Mononuclear cell (primary cell): ENCODE results near the gene DNAJC15. TPM values are rescaled to one million over a fixed set of nuclear protein-coding genes. Genes with fewer than 3 reads are reported as not detected.
"Not testable (repeated sequence)": the region's sequence is repeated elsewhere in the genome, so short reads cannot be mapped to it uniquely, and the experiment has no call there.

Experiments
- H3K27me3 ChIP-seq: 2 replicates; pipeline ENCODE4 v1.6.0; 2011; ENCODE audit warnings: low read length, control low read depth; ENCODE audit not compliant: insufficient read depth
- H3K4me1 ChIP-seq: 2 replicates; pipeline ENCODE4 v1.5.1; 2011; ENCODE audit warnings: mild to moderate bottlenecking, low read length, control low read depth; ENCODE audit not compliant: insufficient read depth
- H3K4me3 ChIP-seq: 2 replicates; pipeline ENCODE4 v1.5.1; 2011; ENCODE audit warnings: mild to moderate bottlenecking, low read length, moderate library complexity
- H3K9me3 ChIP-seq: 2 replicates; pipeline ENCODE4 v1.5.1; 2011; ENCODE audit warnings: low read depth, mild to moderate bottlenecking, control low read depth, low read length
- total RNA-seq: library from RNA; depleted of rRNA; stranded (reverse); fragments of >200 nt; gene quantifications from one replicate; pipeline ENCODE4 v1.2.3, GENCODE V29; 2012

The DNAJC15 gene
- 11.1 TPM for total RNA-seq

GRCh38 chr13:43023289-43023963 lies at the start of gene DNAJC15:
Gene DNAJC15 (plus strand): TSS chr13:43023586. CDS start chr13:43023627, 41 bp downstream.
- Histone ChIP-seq H3K27me3 (no peaks in the 10 kb centered on the region), H3K4me3 (peak within 1 kb of the TSS; percentile 66), H3K9me3 (no peaks in the 10 kb centered on the region), H3K4me1 (peaks cover 34% of the 10 kb centered on the region)

GRCh38 chr13:42976066-42976465 lies 47.3 kb upstream of the DNAJC15 start:
- no peaks in the 10 kb centered on the region for H3K9me3 ChIP-seq
- H3K4me3 ChIP-seq: no peak overlapping the region
- peaks cover 21% of the 10 kb centered on the region for H3K4me1 ChIP-seq
- H3K27me3 ChIP-seq: no peaks in the 10 kb centered on the region

DNA sequence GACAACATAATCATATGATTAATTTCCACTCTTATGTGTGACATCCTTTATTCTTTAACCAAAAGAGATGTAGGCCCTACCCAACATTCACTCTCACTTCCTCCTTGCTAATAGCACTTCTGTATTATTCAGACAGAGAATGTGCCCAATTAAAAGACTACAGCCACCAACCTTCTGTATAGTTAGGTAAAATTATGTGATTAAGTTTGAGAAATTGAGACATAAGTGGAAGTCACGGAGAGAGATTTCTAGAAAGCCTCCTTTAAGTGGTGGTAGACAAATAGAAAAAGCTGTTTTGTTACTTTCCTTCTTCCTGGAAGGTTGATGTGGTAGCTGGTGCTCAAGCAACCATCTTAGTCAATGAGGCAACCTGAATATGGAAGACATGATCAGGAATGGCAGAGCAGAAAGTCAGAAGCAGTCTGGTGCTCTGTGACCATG lies 46.1 kb upstream of the DNAJC15 start:
- H3K4me1 ChIP-seq: peaks cover 9% of the 10 kb centered on the region
- no peaks in the 10 kb centered on the region for H3K9me3 ChIP-seq
- no peak overlapping the region for H3K4me3 ChIP-seq
- H3K27me3 ChIP-seq: no peaks in the 10 kb centered on the region

DNA sequence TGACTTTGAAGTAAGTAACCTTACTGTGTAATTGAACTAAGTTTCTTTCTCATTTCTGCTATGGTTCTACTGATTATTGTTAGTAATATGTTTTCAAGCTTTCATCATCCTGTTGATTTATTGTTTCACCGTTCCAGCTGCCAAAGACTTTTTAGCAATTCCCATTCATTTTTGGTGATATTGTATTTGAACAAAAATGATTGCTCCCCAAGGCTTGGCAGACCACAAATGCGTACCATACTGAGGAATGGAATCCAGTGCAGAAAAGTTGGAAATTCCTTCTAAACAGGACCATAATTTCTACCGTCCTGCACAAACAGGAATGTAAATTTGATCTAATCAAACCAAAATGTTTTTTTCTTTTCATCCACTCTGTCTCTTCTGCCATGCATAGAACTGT lies 42.1 kb upstream of the DNAJC15 start:
- Histone ChIP-seq H3K9me3 (no peaks in the 10 kb centered on the region), H3K4me3 (no peak overlapping the region), H3K27me3 (no peaks in the 10 kb centered on the region), H3K4me1 (peaks cover 15% of the 10 kb centered on the region)

DNA sequence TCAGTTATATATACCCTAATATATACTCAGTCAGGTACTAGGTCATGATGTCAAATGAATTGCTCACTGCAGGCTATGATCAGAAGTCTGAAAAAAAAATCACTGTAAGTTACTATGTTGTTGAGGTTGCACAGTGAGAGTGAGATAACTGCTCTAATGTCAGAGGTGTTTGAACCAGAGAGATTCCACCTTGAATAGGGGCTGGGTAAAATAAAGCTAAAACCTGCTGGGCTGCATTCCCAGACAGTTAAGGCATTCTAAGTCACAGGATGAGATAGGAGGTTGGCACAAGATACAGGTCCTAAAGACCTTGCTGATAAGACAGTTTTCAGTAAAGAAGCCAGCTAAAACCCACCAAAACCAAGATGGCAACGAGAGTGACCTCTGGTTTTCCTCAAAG lies 41.5 kb upstream of the DNAJC15 start:
- H3K9me3 ChIP-seq: no peaks in the 10 kb centered on the region
- no peaks in the 10 kb centered on the region for H3K27me3 ChIP-seq
- no peak overlapping the region for H3K4me3 ChIP-seq
- H3K4me1 ChIP-seq: peaks cover 15% of the 10 kb centered on the region

- Histone ChIP-seq H3K4me3 (no peak overlapping the region), H3K27me3 (no peaks in the 10 kb centered on the region), H3K9me3 (no peaks in the 10 kb centered on the region), H3K4me1 (peaks cover 22% of the 10 kb centered on the region)
Measured at GRCh38 chr13:42984026-42984425, 39.4 kb upstream of the DNAJC15 start.

DNA sequence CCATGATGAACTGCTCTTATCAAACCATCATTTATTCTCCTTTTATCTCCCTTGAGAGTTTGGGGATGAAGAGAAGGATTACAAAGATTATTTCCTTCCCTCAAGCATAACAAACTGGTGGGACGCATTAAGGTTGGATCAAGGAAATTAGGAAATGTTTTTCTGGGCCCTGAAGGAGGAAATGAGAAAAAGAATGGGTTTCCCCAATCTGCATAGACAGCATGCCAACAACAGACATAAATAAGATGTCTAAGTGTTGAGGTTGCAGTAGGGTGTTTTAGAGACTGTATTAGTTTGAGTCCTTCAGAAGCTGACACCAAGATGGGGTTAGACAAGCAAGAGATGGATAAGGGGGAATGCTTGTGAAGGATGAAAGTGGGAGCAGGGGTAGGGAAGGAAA lies 38.7 kb upstream of the DNAJC15 start:
- Histone ChIP-seq H3K4me3 (no peak overlapping the region), H3K9me3 (no peaks in the 10 kb centered on the region), H3K27me3 (no peaks in the 10 kb centered on the region), H3K4me1 (peaks cover 29% of the 10 kb centered on the region)

DNA sequence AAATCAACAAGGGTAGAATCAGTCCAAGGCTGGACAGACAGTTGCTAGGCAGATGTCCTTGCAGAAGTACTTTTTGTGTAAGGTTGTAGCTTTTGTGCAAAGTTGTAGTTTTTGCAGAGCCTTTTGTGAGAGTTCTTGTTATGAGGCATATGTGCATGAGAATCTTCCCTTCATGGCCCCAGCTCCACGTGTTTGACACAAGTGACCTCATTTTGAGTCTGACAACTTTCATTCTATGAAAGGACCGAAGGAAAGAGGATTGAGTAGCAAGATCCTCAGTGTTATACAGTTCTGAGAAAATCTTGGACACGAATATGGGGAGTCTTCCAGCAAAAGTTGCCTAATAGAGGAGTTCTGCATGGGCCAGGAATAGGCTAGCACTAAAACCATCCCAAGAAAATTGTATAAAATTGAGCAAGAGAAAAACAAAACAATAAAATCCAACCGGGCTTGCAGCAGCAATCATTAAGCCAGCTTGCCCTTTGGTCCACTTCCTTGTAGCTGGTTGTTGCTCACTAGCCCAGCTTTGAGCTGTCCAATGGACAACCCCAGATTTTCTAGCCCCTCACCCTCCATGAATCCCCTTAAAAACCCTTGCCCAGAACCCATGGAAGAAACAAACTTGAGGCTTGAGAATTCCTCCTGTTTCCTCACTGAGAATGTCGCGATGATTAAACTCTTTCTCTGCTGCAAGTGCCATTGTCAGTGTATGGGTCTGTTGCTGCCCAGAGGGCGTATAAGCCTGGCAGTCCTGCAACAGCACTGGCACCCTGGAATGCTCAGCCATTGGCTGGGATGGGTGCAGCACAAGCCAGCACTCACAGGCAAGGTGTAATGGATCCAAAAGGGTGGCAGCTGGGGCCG lies 37.8 kb upstream of the DNAJC15 start:
- Histone ChIP-seq H3K4me3 (no peak overlapping the region), H3K4me1 (peaks cover 38% of the 10 kb centered on the region), H3K27me3 (no peaks in the 10 kb centered on the region), H3K9me3 (no peaks in the 10 kb centered on the region)

- Histone ChIP-seq H3K9me3 (no peaks in the 10 kb centered on the region), H3K4me3 (no peak overlapping the region), H3K27me3 (no peaks in the 10 kb centered on the region), H3K4me1 (peaks cover 44% of the 10 kb centered on the region)
Measured at GRCh38 chr13:42986176-42986574, 37.2 kb upstream of the DNAJC15 start.

GRCh38 chr13:42990291-42991232 lies 32.8 kb upstream of the DNAJC15 start:
- no peaks in the 10 kb centered on the region for H3K9me3 ChIP-seq
- no peaks in the 10 kb centered on the region for H3K27me3 ChIP-seq
- peaks cover 48% of the 10 kb centered on the region for H3K4me1 ChIP-seq
- H3K4me3 ChIP-seq: peak overlapping the region; percentile 87

- H3K27me3 ChIP-seq, H3K9me3 ChIP-seq: not testable (repeated sequence)
- peak overlapping the region; percentile 87 for H3K4me3 ChIP-seq
- H3K4me1 ChIP-seq: peaks cover 42% of the 10 kb centered on the region
Measured at GRCh38 chr13:42991233-42991897, 32.0 kb upstream of the DNAJC15 start.

- no peaks in the 10 kb centered on the region for H3K9me3 ChIP-seq
- peak within 1 kb of the TSS; percentile 87 for H3K4me3 ChIP-seq
- peaks cover 45% of the 10 kb centered on the region for H3K4me1 ChIP-seq
- no peaks in the 10 kb centered on the region for H3K27me3 ChIP-seq
Measured at GRCh38 chr13:42991898-42992763, 31.3 kb upstream of the DNAJC15 start, which contains the start of gene EPSTI1. Gene EPSTI1 (minus strand): TSS chr13:42992241. CDS start chr13:42992165, 76 bp downstream.

GRCh38 chr13:42992764-42993122 lies 30.6 kb upstream of the DNAJC15 start:
- H3K27me3 ChIP-seq: no peaks in the 10 kb centered on the region
- H3K9me3 ChIP-seq: no peaks in the 10 kb centered on the region
- peaks cover 45% of the 10 kb centered on the region for H3K4me1 ChIP-seq
- peak overlapping the region; percentile 87 for H3K4me3 ChIP-seq
